MCF 10A (cell line): ENCODE results near the gene SIKE1. TPM values are rescaled to one million over a fixed set of nuclear protein-coding genes. Genes with fewer than 3 reads are reported as not detected.
"Not testable (repeated sequence)": the region's sequence is repeated elsewhere in the genome, so short reads cannot be mapped to it uniquely, and the experiment has no call there.

Experiments
- BruUV-seq: library from RNA; stranded (reverse); fragments of 400-500 nt; replicated peaks from 2 replicates; lab custom pipeline; 2021; lab: Mats Ljungman, UMichigan
- CTCF ChIA-PET: fragments of 300-600 bp; sonication (Branson Sonifier 250); formaldehyde crosslinking; extraction: SDS; loops from one replicate; lab custom pipeline; 2021; ENCODE audit warnings: antibody characterized with exemption, inconsistent platforms; lab: Yijun Ruan, JAX
- POLR2A ChIA-PET: fragments of 300-600, 350-650 bp; sonication (Branson Sonifier 250); formaldehyde crosslinking; extraction: SDS; loops from one replicate; lab custom pipeline; 2020; ENCODE audit warnings: antibody characterized with exemption, inconsistent platforms; lab: Yijun Ruan, JAX
- DNase-seq: peaks from one replicate; pipeline ENCODE4 v3.0.0-alpha.2; 2018; ENCODE audit not compliant: unreplicated experiment
- H3K27ac Mint-ChIP-seq: one replicate; pipeline ENCODE4 v1.8.0; 2022; ENCODE audit warnings: mild to moderate bottlenecking, low read depth, mixed read lengths; ENCODE audit not compliant: unreplicated experiment
- H3K27me3 Mint-ChIP-seq: one replicate; pipeline ENCODE4 v1.8.0; 2022; ENCODE audit warnings: mixed read lengths; ENCODE audit not compliant: insufficient read depth, unreplicated experiment
- H3K36me3 Mint-ChIP-seq: one replicate; pipeline ENCODE4 v1.8.0; 2022; ENCODE audit warnings: mild to moderate bottlenecking, moderate library complexity, mixed read lengths; ENCODE audit not compliant: insufficient read depth, unreplicated experiment
- H3K4me1 Mint-ChIP-seq: one replicate; pipeline ENCODE4 v1.8.0; 2022; ENCODE audit warnings: mixed read lengths; ENCODE audit not compliant: insufficient read depth, unreplicated experiment
- H3K4me3 Mint-ChIP-seq: one replicate; pipeline ENCODE4 v1.8.0; 2022; ENCODE audit warnings: mild to moderate bottlenecking, moderate library complexity, mixed read lengths; ENCODE audit not compliant: unreplicated experiment
- H3K9me3 Mint-ChIP-seq: one replicate; pipeline ENCODE4 v1.8.0; 2022; ENCODE audit warnings: mixed read lengths; ENCODE audit not compliant: unreplicated experiment
- CTCF ChIP-seq: fragments of 200-600 bp; IDR thresholded peaks from one replicate; pipeline ENCODE4 v1.8.0; 2022; ENCODE audit warnings: antibody characterized with exemption, mild to moderate bottlenecking; ENCODE audit not compliant: unreplicated experiment
- intact Hi-C: fragments of 100-400 bp; cut with micrococcal nuclease; formaldehyde crosslinking; loops from 2 replicates; pipeline ENCODE4 v1.14.1; 2022
- total RNA-seq: library from RNA; stranded (reverse); gene quantifications from 2 replicates; pipeline ENCODE4 v1.2.3, GENCODE V29; 2022

Gene SIKE1
- total RNA-seq, 1 experiment from 2014 or later = 66.2 TPM

- Mint-ChIP-seq H3K9me3 (no peaks in the 10 kb centered on the region), H3K36me3 (peaks cover 30% of the 10 kb centered on the region), H3K27me3 (no peaks in the 10 kb centered on the region), H3K4me1 (peaks cover 35% of the 10 kb centered on the region), H3K27ac (peak overlapping the region; percentile 100), H3K4me3 (peak overlapping the region; percentile 97)
- intact Hi-C loops = loop anchor here (2.0 kb wide), 1 partner anchor 40 kb away; the partner anchor contains the start of gene NRAS
- DNase-seq = peak; percentile 71
- ChIA-PET POLR2A (interaction anchor here (0.6 to 5.2 kb wide), 19 partner anchors 9 to 828 kb away, joined by 3 to 43 read pairs (median 3); partner anchors contain the start of genes DENND2C, HIPK1, NRAS and SIKE1), CTCF (interaction anchor here (1.1 kb wide), 1 partner anchor 11 kb away, joined by 3 read pairs; no protein-coding TSS in a partner anchor)
- BruUV-seq = no TSS peak
- TF ChIP-seq CTCF = no peak
Measured at GRCh38 chr1:114756949-114757454, 23.5 kb downstream of the SIKE1 start.

GRCh38 chr1:114756009-114756892 lies 24.2 kb downstream of the SIKE1 start:
- no peak for DNase-seq
- Mint-ChIP-seq H3K27me3 (no peaks in the 10 kb centered on the region), H3K4me1 (peaks cover 43% of the 10 kb centered on the region), H3K4me3 (peak overlapping the region; percentile 97), H3K9me3 (no peaks in the 10 kb centered on the region), H3K27ac (peak overlapping the region; percentile 100), H3K36me3 (peaks cover 30% of the 10 kb centered on the region)
- ChIA-PET POLR2A (interaction anchor here (0.6 to 5.2 kb wide), 15 partner anchors 11 to 825 kb away, joined by 3 to 43 read pairs (median 3); partner anchors contain the start of genes DENND2C, NRAS and SIKE1), CTCF (interaction anchor here (0.6 to 1.2 kb wide), 4 partner anchors 12 to 1614 kb away, joined by 3 to 4 read pairs (median 4); no protein-coding TSS in a partner anchor)
- TSS peak; percentile 28 for BruUV-seq
- no peak for TF ChIP-seq CTCF
- intact Hi-C loops = loop anchor here (2.0 kb wide), 1 partner anchor 39 kb away; the partner anchor contains the start of gene NRAS

DNA sequence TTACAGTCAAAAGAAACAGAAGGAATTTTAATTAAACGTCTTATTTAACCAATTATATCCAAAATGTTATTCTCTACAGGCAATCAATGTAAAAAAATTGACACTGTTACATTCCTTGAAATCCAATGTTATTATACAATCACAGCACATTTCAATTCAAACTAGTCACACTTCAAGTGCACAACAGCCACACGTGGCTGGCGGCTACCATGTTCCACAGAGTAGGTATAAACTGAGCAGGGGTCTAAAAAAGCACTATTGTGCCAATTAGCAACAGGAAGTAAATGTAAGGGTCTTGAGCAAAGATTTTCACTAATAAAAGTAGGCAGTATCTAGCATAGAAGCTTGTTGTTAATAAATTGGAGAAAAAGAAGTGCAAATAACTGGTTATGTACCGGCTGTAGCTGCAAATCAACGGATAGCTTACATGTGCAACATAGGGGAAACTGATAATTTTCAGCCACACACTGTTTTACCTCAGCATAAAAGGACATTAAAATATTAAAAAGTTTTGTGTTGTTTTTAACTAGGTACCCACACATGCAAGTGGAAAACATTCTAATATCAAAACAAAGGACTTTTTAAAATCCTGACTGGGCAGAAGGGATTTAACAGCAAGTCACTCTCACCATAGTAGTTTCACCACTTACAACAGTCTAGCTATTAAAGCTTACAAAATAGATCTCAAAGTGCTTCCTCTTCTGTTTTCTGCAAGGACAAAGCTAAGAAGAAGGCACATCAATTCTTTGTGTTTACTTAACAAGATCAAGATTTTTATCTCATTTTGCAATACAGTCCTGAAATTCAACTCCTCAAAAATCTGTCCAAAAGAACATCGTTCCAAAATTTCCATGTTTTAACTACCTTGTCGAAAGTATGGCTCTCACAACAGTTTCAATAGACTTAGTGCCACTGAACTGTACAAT lies 25.2 kb downstream of the SIKE1 start:
- no TSS peak for BruUV-seq
- H3K4me1 Mint-ChIP-seq = peaks cover 53% of the 10 kb centered on the region
- ChIA-PET CTCF (interaction anchor here (0.6 to 1.2 kb wide), 4 partner anchors 10 to 1615 kb away, joined by 3 to 4 read pairs (median 4); no protein-coding TSS in a partner anchor), POLR2A (interaction anchor here (0.9 to 5.2 kb wide), 4 partner anchors 11 to 39 kb away, joined by 3 to 43 read pairs (median 22); partner anchors contain the start of genes NRAS and SIKE1)
- DNase-seq = no peak
- H3K27ac Mint-ChIP-seq = peak overlapping the region; percentile 100
- no peaks in the 10 kb centered on the region for H3K9me3 Mint-ChIP-seq
- TF ChIP-seq CTCF = no peak
- H3K4me3 Mint-ChIP-seq = peak overlapping the region; percentile 97
- H3K27me3 Mint-ChIP-seq = no peaks in the 10 kb centered on the region
- H3K36me3 Mint-ChIP-seq = peaks cover 34% of the 10 kb centered on the region
- intact Hi-C loops = no loop called here

GRCh38 chr1:114753702-114754101 lies 26.8 kb downstream of the SIKE1 start:
- POLR2A ChIA-PET = not testable (repeated sequence)
- peaks cover 62% of the 10 kb centered on the region for H3K4me1 Mint-ChIP-seq

More at GRCh38 chr1:114753702-114754101, 26.8 kb downstream of the SIKE1 start:
- H3K27me3 Mint-ChIP-seq, H3K9me3 Mint-ChIP-seq, H3K4me3 Mint-ChIP-seq, BruUV-seq, H3K27ac Mint-ChIP-seq, intact Hi-C loops, DNase-seq, CTCF ChIA-PET: not testable (repeated sequence)
- H3K36me3 Mint-ChIP-seq = peaks cover 43% of the 10 kb centered on the region
